Measurements from ENCODE around the gene ATP1A3. TPM values are rescaled to one million over a fixed set of nuclear protein-coding genes. Genes with fewer than 3 reads are reported as not detected.
A peak's percentile ranks its signal among the peaks of the same experiment; 100 is the strongest.

ATP1A3 gene
- total and polyA plus RNA-seq, 2 of the 13 experiments (the other 11 are each of a cell fraction or from before 2014, with no cell fraction given): 0.01 to 0.04 TPM

DNA sequence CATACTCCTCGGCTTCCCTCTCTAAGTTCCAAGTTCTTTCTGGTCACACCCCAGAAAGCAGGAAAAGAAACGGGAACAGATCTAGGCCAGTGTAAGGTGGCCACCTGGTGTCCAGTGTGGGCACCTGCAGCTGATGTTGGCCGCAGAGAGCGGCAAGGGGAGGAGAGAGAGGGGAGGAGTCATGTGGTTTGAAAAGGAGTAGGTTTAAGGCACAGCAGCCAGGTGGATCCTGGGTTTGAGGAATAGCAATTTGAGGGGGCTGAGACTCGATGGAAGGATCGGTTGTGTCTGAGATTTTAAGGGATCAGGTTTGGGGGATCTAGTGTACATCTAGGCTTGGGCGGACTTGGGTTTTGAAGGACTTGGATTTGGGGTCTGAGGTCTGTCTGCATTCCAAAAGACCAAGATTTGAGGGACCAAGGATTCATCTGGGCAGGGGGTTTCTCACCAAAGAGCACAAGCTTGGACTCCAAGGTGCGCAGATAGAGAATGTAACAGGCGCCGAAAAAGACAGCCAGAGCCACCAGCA lies 36.1 kb downstream of the ATP1A3 start (continued):
- no peak for TF ChIP-seq REL (CRISPR knock-in tag; conservative IDR thresholded peaks at IDR 0.05)
- TF ChIP-seq, protein P1, sequence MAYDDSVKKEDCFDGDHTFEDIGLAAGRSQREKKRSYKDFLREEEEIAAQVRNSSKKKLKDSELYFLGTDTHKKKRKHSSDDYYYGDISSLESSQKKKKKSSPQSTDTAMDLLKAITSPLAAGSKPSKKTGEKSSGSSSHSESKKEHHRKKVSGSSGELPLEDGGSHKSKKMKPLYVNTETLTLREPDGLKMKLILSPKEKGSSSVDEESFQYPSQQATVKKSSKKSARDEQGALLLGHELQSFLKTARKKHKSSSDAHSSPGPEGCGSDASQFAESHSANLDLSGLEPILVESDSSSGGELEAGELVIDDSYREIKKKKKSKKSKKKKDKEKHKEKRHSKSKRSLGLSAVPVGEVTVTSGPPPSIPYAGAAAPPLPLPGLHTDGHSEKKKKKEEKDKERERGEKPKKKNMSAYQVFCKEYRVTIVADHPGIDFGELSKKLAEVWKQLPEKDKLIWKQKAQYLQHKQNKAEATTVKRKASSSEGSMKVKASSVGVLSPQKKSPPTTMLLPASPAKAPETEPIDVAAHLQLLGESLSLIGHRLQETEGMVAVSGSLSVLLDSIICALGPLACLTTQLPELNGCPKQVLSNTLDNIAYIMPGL (CRISPR knock-in tag; IDR thresholded peaks at IDR 0.05; ENCODE audit: borderline replicate concordance in 1 of 2, low read depth in 1 of 2): 0 out of 4 replicates have a peak, but pooled peaks of 1 of the 2 experiments have one; percentile 22
- TF ChIP-seq HES4 (CRISPR knock-in tag; IDR thresholded peaks at IDR 0.05; ENCODE audit: borderline replicate concordance): peak; percentile 15; the same call in 1 of the 2 replicates
- TF ChIP-seq ZC3H13 (CRISPR knock-in tag; IDR thresholded peaks at IDR 0.05): no peak
- TF ChIP-seq SNAPC2 (CRISPR knock-in tag; IDR thresholded peaks at IDR 0.05): no peak
- no peak for TF ChIP-seq ZNF564 (CRISPR knock-in tag; IDR thresholded peaks at IDR 0.05)
- TF ChIP-seq, protein P2, sequence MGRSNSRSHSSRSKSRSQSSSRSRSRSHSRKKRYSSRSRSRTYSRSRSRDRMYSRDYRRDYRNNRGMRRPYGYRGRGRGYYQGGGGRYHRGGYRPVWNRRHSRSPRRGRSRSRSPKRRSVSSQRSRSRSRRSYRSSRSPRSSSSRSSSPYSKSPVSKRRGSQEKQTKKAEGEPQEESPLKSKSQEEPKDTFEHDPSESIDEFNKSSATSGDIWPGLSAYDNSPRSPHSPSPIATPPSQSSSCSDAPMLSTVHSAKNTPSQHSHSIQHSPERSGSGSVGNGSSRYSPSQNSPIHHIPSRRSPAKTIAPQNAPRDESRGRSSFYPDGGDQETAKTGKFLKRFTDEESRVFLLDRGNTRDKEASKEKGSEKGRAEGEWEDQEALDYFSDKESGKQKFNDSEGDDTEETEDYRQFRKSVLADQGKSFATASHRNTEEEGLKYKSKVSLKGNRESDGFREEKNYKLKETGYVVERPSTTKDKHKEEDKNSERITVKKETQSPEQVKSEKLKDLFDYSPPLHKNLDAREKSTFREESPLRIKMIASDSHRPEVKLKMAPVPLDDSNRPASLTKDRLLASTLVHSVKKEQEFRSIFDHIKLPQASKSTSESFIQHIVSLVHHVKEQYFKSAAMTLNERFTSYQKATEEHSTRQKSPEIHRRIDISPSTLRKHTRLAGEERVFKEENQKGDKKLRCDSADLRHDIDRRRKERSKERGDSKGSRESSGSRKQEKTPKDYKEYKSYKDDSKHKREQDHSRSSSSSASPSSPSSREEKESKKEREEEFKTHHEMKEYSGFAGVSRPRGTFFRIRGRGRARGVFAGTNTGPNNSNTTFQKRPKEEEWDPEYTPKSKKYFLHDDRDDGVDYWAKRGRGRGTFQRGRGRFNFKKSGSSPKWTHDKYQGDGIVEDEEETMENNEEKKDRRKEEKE (IDR thresholded peaks at IDR 0.05): no peak
- TF ChIP-seq, protein P3, sequence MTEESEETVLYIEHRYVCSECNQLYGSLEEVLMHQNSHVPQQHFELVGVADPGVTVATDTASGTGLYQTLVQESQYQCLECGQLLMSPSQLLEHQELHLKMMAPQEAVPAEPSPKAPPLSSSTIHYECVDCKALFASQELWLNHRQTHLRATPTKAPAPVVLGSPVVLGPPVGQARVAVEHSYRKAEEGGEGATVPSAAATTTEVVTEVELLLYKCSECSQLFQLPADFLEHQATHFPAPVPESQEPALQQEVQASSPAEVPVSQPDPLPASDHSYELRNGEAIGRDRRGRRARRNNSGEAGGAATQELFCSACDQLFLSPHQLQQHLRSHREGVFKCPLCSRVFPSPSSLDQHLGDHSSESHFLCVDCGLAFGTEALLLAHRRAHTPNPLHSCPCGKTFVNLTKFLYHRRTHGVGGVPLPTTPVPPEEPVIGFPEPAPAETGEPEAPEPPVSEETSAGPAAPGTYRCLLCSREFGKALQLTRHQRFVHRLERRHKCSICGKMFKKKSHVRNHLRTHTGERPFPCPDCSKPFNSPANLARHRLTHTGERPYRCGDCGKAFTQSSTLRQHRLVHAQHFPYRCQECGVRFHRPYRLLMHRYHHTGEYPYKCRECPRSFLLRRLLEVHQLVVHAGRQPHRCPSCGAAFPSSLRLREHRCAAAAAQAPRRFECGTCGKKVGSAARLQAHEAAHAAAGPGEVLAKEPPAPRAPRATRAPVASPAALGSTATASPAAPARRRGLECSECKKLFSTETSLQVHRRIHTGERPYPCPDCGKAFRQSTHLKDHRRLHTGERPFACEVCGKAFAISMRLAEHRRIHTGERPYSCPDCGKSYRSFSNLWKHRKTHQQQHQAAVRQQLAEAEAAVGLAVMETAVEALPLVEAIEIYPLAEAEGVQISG (CRISPR knock-in tag; IDR thresholded peaks at IDR 0.05): no peak
- TF ChIP-seq, protein P4, sequence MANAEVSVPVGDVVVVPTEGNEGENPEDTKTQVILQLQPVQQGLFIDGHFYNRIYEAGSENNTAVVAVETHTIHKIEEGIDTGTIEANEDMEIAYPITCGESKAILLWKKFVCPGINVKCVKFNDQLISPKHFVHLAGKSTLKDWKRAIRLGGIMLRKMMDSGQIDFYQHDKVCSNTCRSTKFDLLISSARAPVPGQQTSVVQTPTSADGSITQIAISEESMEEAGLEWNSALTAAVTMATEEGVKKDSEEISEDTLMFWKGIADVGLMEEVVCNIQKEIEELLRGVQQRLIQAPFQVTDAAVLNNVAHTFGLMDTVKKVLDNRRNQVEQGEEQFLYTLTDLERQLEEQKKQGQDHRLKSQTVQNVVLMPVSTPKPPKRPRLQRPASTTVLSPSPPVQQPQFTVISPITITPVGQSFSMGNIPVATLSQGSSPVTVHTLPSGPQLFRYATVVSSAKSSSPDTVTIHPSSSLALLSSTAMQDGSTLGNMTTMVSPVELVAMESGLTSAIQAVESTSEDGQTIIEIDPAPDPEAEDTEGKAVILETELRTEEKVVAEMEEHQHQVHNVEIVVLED (CRISPR knock-in tag; IDR thresholded peaks at IDR 0.05; ENCODE audit: borderline replicate concordance): no peak
- TF ChIP-seq, protein P5, sequence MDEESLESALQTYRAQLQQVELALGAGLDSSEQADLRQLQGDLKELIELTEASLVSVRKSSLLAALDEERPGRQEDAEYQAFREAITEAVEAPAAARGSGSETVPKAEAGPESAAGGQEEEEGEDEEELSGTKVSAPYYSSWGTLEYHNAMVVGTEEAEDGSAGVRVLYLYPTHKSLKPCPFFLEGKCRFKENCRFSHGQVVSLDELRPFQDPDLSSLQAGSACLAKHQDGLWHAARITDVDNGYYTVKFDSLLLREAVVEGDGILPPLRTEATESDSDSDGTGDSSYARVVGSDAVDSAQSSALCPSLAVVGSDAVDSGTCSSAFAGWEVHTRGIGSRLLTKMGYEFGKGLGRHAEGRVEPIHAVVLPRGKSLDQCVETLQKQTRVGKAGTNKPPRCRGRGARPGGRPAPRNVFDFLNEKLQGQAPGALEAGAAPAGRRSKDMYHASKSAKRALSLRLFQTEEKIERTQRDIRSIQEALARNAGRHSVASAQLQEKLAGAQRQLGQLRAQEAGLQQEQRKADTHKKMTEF (CRISPR knock-in tag; IDR thresholded peaks at IDR 0.05): no peak
- TF ChIP-seq, protein P6, sequence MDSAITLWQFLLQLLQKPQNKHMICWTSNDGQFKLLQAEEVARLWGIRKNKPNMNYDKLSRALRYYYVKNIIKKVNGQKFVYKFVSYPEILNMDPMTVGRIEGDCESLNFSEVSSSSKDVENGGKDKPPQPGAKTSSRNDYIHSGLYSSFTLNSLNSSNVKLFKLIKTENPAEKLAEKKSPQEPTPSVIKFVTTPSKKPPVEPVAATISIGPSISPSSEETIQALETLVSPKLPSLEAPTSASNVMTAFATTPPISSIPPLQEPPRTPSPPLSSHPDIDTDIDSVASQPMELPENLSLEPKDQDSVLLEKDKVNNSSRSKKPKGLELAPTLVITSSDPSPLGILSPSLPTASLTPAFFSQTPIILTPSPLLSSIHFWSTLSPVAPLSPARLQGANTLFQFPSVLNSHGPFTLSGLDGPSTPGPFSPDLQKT (CRISPR knock-in tag; IDR thresholded peaks at IDR 0.05; ENCODE audit: borderline replicate concordance): no peak
- TF ChIP-seq, protein P7, sequence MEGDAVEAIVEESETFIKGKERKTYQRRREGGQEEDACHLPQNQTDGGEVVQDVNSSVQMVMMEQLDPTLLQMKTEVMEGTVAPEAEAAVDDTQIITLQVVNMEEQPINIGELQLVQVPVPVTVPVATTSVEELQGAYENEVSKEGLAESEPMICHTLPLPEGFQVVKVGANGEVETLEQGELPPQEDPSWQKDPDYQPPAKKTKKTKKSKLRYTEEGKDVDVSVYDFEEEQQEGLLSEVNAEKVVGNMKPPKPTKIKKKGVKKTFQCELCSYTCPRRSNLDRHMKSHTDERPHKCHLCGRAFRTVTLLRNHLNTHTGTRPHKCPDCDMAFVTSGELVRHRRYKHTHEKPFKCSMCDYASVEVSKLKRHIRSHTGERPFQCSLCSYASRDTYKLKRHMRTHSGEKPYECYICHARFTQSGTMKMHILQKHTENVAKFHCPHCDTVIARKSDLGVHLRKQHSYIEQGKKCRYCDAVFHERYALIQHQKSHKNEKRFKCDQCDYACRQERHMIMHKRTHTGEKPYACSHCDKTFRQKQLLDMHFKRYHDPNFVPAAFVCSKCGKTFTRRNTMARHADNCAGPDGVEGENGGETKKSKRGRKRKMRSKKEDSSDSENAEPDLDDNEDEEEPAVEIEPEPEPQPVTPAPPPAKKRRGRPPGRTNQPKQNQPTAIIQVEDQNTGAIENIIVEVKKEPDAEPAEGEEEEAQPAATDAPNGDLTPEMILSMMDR (CRISPR knock-in tag; IDR thresholded peaks at IDR 0.05): peak; percentile 93
- TF ChIP-seq SRSF9 (IDR thresholded peaks at IDR 0.05; ENCODE audit: borderline replicate concordance, insufficient read depth, low read depth, low read length, poor library complexity, severe bottlenecking): no peak

All from HepG2 (cell line).